Liver (tissue), 3 donors: ENCODE measurements around the gene CASZ1.

Source experiments
- HNF4A ChIP-seq, 2 donors: conservative IDR thresholded peaks; 2 replicates each; pipeline ENCODE4 v1.6.1; 2016; ENCODE audit warnings: antibody characterized with exemption in 2 of 2, mild to moderate bottlenecking in 2 of 2
- TF ChIP-seq, protein P1 (sequence below): fragments of 150-350 bp; IDR thresholded peaks from 2 replicates; pipeline ENCODE4 v1.5.1; 2017; ENCODE audit warnings: improper control_type of control experiment, low read depth, low read length; ENCODE audit not compliant: missing input control
- TF ChIP-seq, protein P2 (sequence below): IDR thresholded peaks from 2 replicates; pipeline ENCODE4 v1.6.1; 2016; ENCODE audit warnings: antibody characterized with exemption
- donor health status: healthy.
- donor health status: healthy.

- TF ChIP-seq, protein P1, sequence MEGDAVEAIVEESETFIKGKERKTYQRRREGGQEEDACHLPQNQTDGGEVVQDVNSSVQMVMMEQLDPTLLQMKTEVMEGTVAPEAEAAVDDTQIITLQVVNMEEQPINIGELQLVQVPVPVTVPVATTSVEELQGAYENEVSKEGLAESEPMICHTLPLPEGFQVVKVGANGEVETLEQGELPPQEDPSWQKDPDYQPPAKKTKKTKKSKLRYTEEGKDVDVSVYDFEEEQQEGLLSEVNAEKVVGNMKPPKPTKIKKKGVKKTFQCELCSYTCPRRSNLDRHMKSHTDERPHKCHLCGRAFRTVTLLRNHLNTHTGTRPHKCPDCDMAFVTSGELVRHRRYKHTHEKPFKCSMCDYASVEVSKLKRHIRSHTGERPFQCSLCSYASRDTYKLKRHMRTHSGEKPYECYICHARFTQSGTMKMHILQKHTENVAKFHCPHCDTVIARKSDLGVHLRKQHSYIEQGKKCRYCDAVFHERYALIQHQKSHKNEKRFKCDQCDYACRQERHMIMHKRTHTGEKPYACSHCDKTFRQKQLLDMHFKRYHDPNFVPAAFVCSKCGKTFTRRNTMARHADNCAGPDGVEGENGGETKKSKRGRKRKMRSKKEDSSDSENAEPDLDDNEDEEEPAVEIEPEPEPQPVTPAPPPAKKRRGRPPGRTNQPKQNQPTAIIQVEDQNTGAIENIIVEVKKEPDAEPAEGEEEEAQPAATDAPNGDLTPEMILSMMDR = no peak
- no peak for TF ChIP-seq HNF4A (conservative IDR thresholded peaks at IDR 0.05)
- TF ChIP-seq, protein P2, sequence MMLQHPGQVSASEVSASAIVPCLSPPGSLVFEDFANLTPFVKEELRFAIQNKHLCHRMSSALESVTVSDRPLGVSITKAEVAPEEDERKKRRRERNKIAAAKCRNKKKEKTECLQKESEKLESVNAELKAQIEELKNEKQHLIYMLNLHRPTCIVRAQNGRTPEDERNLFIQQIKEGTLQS = no peak
Measured at GRCh38 chr1:10835421-10835820, 39.0 kb upstream of the CASZ1 start.
